ENCODE results near the gene CCDC9B.

CCDC9B gene

DNA sequence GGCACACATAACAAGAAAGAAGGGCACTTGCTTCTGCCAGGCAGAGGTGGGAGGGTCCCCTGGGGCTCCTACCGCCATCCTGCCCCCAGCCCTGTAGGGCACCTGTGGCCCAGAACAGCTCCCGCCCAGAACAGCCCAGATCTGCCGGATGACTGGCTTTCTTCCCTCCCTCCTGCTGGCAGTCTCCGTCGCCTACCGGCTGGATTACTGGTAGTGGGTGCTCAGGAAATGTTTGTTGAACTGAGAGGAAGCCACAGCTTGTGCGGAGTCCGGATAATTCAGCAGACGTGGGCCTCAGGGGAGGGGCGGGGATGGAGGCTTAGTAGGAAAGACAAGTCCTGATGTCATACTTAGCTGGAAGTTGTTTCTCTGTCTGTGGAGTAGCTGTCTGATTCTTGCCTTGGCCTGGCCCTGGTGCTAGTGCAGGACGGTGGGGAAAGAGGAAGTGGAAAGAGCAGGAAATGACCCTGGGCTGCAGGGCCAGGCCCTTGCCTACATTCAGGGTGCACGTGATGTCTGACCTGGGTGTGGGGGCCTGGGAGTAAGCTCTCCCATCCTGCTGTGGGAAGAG is 6.7 kb downstream of the CCDC9B start:
- no peak for DNase-seq (ENCODE audit: low read depth, low spot score)
- peak overlapping the region; percentile 52 for H3K27ac ChIP-seq

DNA sequence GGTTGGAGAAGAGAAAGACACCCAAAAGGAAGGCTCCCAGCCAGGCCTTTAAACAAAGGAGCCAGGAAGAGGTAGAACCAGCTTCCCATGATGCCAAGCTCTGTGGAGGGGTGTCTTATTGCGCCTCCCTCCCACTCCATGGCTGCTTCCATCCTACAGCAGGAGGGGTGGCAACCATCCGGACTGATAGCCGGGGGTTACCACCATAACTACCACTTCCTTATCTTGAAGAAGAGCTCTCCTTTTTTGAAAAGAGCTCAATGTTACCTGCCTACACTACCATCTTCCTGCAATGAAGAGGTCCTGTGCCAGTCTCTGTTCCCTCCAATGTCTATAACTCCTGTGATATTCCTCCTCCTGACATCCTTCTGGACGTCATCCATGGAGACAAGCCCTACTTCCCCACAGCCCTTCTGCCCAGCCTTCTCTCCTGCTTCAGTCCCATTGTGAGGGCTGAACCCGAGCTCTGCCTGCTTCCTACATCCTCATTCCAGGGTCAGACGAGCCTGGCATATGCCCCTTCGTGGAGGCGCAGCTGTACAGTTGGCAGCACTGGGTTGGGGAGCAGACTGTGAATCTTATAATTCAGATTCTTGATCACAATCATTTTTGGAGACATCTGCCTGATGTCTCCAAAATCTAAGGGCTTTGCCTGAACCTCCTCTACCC is 8.5 kb downstream of the CCDC9B start:
- no peak overlapping the region for H3K27ac ChIP-seq
- no peak for DNase-seq (ENCODE audit: low read depth, low spot score)

DNA sequence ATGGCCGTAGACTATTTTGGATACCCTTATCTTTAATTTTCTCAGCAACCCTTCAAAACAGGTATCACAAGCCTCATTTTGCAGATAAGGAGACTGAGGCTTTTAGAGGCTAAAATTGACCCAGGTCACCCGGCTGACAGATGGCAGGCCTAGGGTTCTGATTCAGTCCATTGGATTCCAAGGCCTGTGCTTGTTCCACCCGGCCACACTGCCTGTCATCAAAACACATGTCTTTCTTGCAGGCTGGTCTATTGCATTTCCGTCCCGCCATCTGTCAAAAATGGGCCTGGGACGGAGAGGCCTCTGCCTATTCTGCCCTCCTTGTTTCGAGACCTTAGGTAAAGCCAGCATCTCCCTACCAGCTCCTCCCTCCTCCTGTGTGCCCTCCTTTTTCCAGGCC is 9.1 kb downstream of the CCDC9B start:
- no peak overlapping the region for H3K27ac ChIP-seq
- no peak for DNase-seq (ENCODE audit: low read depth, low spot score)

DNA sequence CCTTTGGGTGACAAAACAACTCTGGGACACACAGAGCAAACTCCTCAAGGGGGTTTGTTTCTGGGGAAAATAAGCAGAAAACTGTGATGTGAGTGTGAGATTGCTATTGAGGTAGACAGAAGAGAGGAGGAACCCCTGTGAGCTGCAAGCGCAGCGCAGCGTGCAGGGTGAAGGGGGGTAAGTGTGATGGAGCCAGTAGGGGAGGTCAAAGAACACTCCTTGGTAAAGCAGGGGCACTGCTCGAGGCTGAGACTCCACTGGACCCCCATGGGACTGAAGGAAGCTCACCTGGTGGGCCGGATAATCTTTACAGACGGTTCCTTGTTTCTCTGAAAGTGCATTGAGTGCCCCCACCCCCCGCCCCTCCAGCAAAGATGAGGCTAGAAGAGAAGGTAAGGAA is 9.7 kb downstream of the CCDC9B start:
- no peak overlapping the region for H3K27ac ChIP-seq
- no peak for DNase-seq (ENCODE audit: low read depth, low spot score)

DNA sequence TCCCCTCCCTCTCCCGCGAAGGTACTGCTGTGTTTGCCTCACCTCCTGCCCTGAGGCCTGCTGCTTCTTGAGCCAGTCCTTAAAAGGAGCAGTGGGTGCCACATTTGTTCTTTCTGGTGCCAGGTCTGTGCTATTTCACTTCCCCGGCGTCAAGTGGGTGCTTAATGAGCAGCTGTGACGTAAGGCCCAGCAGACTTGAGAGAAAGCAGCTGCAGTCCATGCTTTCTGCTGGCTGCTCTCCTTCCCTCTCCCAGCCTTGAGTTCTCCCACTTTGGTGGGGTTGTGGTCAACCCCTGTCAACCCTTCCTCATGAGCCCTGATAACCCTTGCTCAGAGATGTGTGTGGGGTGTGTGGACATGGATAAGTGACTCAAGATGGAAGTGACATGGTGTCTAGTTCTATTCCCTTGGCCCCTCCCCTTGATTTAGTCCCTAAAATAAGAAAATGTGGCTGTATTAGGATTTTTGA is 10.3 kb downstream of the CCDC9B start:
- H3K27ac ChIP-seq, result no peak overlapping the region
- no peak for DNase-seq (ENCODE audit: low read depth, low spot score)

DNA sequence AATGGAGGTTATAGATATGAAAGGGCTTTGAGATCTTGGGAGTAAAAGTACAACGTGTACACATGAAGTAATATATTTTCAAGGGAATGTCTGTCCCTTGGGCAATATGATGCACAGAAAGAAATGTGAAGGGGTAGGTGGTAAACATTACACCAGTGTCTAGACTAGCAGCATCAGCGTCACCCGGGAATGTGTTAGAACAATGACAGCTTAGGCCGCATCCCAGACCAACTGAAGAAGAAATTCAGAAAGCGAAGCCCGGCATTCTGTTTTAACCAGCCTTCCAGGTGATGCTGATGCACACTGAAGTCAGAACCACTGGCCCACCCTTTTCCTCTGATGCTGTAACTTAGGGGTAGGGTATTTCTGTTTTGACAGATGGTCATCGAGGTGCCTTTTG is 10.9 kb downstream of the CCDC9B start:
- no peak overlapping the region for H3K27ac ChIP-seq
- no peak for DNase-seq (ENCODE audit: low read depth, low spot score)

DNA sequence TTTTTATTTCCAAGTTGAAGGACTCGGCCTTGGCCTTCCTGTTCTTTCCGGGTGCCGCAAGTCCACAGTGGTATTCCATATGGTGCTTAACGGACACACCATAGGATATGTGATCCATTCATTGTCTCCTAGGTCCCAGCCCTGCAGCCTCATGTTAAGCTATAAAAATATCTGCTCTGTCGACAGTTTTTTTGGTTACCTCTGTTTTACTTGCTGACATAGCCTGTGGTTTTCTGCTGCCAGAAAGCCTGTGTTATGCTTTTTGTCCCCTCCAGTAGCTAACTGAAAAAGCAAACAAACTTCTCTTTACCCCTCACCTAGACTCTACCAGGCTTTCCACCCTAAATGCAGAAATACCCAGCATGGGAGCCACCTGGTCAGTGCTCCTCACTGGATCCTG is 12.0 kb downstream of the CCDC9B start:
- peak overlapping the region; percentile 48 for H3K27ac ChIP-seq
- DNase-seq (ENCODE audit: low read depth, low spot score), result no peak

DNA sequence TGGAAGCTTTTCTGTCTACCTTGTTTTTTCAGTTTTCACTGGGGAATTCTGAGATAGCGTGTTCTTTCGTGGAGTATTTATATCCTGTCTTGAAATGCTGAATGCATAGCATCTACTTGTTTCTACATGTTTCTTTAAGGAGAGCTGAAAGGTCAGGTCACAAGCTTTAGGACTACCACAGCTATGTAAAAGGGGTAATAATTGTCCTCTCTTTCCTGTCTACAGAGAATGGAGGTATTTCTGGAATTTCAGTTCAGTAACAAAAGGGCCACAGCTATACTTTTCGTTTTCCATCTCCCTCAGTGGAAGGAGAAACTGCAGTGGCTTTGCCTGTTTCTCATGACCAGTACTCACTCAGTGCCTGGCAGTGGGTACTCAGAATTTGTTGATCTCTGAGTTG is 12.6 kb downstream of the CCDC9B start:
- H3K27ac ChIP-seq, result peak overlapping the region; percentile 48
- DNase-seq (ENCODE audit: low read depth, low spot score), result no peak

DNA sequence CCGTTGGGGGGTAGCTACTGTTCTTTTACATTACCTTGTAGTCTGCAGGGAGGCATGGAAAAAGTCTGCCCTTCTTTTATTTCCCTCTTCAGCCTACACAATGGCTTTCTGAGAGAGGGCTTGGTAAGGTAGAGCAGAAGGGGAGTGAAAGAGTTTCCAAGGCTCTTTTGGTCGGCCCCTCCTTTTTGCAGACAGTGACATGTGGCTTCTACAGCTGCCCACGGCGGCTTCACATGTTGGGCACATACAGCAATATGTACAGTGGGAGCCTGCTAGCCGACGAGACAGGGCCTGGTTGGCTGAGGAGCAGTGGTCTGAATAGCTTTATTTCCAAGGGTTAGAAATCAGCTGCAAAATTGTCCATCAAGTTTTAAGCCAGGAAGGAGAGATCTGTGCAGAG is 13.3 kb downstream of the CCDC9B start:
- H3K27ac ChIP-seq, result peak overlapping the region; percentile 48
- DNase-seq (ENCODE audit: low read depth, low spot score), result no peak

DNA sequence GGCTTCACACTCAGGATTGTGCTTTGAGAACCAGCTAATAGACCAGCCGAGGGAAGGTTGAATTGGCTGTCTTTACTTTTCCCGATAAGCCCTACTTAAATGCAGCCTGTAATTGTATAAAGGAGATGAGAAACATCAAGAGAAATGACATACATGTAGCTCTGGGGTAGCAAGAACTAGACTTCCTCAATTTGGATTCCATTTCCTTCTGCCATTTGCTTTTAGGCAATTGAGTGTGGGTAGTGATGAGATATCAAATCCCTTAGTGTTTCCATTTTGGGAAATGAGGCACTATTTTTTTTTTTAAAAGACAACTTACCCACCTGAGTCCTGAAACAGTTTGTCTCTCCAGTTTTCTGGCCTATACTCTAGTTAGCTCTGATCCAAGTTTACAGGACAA is 15.0 kb downstream of the CCDC9B start:
- DNase-seq (ENCODE audit: low read depth, low spot score), result no peak

DNA sequence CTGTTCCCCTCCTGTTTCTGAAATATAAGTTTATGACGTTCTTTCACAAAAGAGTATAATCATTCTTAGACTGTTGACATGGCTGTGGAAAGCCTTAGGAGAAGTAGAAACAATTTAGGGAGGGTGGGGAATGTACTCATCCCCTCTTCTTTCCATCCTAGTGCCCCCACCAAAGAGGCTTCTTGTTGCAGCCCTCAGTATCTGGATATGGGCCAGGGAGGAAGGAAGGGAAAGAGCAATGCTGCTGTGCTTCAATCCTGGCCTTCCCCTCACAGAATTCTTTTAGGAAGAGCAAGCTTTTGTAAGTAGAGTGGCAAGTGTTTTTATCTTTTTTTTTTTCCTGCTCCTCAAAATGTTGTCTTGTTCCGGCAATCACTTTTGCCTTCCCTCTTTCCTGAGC is 15.6 kb downstream of the CCDC9B start:
- no peak for DNase-seq (ENCODE audit: low read depth, low spot score)
- no peak overlapping the region for H3K27ac ChIP-seq

More for the DNA sequence above, 15.0 kb downstream of the CCDC9B start:
- no peak overlapping the region for H3K27ac ChIP-seq

DNA sequence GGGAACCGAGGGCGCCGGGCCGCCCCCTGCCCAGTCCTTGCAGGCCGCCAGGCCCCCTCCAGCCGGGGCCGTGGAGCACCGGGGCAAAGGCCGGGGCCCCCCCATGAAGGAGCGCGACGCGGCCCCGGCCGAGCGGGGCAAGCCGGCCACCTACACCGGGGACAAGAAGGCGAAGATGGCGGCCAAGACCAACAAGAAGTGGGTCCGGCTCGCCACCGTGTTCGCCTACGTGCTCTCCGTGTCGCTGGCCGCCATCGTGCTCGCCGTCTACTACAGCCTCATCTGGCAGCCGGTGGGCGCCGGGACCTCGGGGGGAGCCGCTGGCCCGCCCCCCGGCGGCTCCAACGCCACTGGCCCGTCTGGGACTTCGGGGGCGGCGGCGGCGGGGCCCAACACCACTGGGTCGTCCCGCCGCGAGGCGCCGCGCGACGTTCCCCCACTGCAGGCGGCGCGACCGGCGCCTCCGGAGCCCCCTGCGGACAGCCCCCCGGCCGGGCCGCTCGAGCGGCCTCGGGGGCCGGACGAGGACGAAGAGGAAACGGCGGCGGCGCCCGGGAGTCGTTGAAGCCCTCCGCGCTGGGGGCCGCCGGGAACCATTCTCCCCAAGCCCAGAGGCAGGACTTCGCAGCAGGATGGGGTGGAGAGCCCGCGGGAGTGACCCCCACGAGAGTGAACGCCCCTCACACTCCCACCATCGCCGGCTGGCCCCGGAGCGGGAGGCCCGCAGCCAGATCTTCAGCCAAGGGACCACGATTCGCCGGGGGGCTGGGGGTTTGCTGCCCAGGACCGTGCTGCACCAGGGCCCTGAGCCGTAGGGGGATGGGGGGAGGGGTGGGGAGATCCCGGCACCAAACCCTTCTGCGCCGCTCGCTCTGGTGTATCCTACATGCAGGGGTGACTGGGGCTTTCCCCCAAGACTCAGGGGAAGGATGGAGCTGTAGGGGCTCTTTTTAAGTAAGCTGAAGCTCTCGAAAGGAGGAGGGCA is 16.5 kb downstream of the CCDC9B start:
- H3K27ac ChIP-seq, result no peak overlapping the region
- DNase-seq (ENCODE audit: low read depth, low spot score), result no peak

DNA sequence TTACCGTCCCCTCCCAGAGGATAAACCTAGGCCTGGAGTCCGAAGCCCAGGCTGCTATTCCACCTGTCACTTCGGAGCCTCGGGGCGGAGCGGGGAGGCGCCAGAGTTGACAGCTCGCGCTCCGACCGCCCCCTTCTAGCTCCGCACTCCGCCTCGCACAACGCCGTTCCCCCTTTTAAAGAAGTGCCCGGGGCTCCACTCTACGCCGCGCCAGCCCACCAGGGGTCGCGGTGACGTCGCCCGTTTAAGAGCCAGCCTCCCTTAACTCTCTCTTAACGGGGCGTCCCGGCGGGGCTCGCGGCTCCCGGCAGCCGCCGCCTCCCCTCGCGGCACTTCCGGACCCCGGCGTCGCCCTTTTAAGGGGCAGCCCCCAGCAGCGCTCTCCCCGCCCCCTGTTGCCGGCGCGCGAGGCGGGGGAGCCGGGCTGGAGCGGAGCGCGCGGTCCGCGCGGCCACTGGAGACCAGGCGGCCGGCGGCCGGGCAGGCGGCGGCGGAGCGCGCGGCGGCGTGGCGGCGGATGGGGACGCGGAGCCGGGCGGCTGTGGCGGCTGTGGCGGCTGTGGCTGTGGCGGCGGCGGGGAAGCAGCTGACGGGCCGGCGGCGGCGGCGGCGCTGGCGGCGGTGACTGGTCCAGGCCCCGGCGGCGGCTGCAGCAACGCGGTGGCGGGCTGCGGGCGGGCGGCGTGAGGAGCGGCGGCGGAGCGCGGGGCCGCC is 17.3 kb downstream of the CCDC9B start, which contains the start of gene INAFM2:
Gene INAFM2, plus strand, starts transcription at position 454 of the 714 bp plus-strand sequence. CDS start 364 bp downstream, outside the sequence.
- DNase-seq (ENCODE audit: low read depth, low spot score), result no peak
- no peak within 1 kb of the TSS for H3K27ac ChIP-seq

DNA sequence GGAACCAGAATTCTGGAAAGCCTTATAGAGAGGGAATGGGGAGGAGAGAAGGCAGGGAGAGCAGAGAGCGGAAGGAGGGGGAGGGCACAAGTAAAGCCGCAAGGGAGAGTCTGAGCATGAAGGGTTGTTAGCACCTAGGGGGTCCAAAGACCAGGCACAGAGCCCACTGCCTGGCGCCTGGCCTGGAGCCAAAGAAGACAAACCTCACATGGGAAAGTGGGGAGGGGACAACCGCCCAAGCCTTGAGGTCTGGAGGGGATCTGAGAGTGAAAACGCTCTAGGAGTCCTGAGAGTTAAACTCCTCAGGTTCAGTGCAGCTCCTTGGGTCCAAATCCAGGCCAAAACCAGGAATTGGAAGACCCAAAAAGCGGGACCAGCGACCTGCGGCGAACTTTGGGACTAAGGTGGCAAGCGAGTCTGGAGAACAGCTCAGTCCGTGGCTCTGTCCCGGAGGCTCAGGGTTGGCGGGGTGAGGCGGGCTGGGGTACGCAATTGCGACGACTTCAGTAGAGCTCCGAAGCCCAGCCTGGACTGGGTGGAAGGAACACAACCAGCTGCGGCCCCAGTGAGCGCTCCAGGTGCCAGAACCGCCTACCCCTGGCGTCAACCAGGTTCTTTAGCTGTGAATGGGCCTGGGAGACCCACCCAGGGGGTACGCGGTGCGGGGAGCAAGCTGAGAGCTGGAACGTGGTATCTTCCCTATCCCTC is 18.1 kb downstream of the CCDC9B start:
- no peak overlapping the region for H3K27ac ChIP-seq
- DNase-seq (ENCODE audit: low read depth, low spot score), result no peak

DNA sequence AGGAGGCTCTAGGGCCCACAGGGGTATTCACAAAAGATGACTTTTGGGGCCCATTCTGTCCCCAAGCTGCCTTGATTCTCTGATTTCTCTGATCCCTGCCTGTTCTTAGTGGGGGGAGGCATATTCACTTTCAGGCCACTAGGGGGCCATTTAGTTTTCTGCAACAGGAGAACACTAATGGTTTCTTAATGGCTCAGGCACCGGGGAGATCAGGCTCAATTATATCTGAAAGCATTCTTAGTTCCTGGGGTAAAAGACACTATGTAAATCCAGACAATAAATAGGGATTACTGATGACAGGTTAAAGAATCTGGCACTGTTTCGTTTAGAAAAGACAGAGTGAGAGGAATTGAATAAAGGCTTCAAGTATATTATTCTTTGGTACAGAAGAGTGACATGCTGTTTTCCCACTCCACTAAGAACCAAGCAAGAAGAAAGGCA is 19.8 kb downstream of the CCDC9B start:
- no peak for DNase-seq (ENCODE audit: low read depth, low spot score)
- no peak overlapping the region for H3K27ac ChIP-seq

DNA sequence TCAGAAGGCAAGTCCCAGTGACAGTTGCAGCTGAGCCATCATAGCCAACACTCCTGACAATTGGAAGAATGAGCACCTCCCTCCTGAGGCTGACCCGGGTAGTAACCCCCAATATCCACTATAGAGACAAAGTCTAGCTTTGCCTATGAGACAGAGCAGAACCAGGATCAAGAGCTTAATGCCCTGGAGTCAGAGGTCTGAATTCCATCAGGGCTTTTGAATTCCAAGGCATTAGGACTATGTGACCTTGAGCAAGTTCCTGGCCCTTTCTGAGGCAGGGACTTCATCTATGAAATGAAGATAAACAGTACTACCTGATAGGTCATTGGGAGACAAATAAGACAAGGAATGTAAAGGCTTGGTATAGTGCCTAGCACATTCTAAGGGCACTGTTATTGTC is 20.3 kb downstream of the CCDC9B start:
- H3K27ac ChIP-seq, result no peak overlapping the region
- DNase-seq (ENCODE audit: low read depth, low spot score), result no peak

DNA sequence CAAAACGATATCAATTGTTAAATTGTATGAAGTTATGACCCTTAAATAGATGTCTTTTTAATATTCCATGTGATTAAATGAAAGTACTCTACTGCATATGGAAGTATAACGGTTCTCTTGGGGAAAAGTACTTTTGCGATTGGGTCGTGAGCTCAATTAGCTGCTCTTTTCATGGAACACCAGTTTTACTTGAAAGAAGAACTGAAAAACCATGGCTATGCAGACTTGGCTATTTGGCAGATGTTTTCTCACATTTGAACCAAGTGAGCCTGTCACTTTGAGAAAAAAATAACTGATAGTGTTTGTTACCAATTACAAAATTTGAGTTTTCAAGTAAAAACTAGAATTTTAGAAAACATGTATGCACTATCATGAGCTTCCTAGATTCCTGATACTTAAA is 23.2 kb downstream of the CCDC9B start:
- DNase-seq (ENCODE audit: low read depth, low spot score), result no peak
- no peak overlapping the region for H3K27ac ChIP-seq

DNA sequence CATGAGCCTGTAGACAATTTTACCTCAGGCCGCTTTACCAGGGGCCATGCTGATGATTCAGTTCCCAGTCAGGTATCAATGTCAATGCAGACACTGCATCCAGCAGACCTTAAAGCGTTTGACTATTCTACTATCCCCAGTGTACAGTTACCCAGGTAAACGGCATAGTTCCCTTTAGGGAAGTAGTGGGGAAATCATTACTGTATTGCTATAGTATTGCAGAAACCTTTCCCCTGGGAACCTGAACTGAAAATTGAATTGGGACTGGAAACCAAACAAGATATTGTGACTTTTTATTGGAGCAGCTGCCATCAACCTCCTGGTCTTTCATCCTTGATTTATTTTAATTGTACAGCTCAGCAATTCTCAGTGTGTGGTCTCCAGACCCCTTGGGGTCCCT is 23.8 kb downstream of the CCDC9B start:
- H3K27ac ChIP-seq, result no peak overlapping the region
- no peak for DNase-seq (ENCODE audit: low read depth, low spot score)

DNA sequence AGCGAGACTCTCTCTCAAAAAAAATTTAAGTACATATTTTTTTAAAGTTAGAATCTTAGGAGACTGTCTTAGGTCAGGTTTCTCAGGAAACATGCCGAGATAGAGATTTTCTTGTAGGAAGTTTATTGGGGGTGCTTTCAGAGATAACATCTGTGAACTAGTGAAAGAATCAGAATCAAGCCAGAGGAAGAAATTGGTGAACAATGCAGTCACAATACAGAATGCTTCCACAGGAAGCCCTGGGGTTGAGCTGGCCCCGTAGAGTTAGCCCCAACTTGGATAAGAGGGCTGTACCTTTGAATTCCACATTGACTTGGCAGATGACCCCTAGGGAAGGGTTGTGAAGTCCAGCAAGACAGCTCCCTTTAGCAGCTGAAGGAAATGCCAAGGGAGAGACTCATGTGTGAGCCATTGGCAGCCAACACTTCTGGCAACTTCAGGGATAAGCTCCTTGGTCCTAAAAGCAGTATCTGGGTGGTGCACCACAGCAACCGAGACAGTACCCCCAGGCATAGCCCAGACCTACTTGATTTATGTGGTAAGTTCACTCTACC is 25.9 kb downstream of the CCDC9B start:
- no peak for DNase-seq (ENCODE audit: low read depth, low spot score)
- H3K27ac ChIP-seq, result no peak overlapping the region

Data from epithelial cell of prostate (primary cell).